ENCODE results near the gene ETV1.

The ETV1 gene

DNA sequence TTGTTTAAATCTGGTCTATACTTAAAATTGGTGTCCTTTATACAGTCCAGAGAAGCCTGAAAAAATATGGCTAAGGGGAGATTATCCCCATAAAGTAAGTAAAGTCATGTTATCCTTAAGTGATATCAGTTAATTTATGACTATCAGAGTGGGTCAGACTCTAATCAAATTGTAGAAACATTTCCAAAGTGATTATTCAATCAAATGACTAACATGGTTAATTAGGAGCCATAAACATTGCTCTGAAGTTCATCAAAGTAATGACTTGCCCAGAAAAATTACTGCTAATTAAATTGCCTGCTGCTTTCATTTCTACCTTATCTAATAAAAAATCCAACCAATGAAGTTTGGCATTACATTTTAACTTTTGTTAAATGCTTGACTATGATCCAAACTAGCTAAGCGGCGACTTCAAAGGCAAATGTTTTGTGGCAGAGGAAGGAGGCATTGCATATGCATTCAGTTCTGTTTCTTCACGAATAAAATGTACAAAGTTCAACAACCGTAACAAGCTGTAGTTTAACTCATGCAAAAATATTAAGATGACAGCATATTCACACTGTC is 76.7 kb downstream of the ETV1 start:
- no peak for DNase-seq (ENCODE audit: low read depth)
- H3K4me3 ChIP-seq (ENCODE audit: low read depth, low read length), result no peak overlapping the region
- TF ChIP-seq POLR2A (IDR thresholded peaks at IDR 0.05; ENCODE audit: extremely low read depth, insufficient read length) (no peak), MYC (IDR thresholded peaks at IDR 0.05; ENCODE audit: low read depth, low read length) (no peak), CTCF (IDR thresholded peaks at IDR 0.05; ENCODE audit: low read depth, low read length) (no peak), MAX (IDR thresholded peaks at IDR 0.05; ENCODE audit: low read depth, low read length) (no peak)

GRCh38 chr7:13911909-13912308 is 77.6 kb downstream of the ETV1 start:
- no peak for TF ChIP-seq MAX (IDR thresholded peaks at IDR 0.05; ENCODE audit: low read depth, low read length)
- no peak for DNase-seq (ENCODE audit: low read depth)
- no peak overlapping the region for H3K4me3 ChIP-seq (ENCODE audit: low read depth, low read length)

DNA sequence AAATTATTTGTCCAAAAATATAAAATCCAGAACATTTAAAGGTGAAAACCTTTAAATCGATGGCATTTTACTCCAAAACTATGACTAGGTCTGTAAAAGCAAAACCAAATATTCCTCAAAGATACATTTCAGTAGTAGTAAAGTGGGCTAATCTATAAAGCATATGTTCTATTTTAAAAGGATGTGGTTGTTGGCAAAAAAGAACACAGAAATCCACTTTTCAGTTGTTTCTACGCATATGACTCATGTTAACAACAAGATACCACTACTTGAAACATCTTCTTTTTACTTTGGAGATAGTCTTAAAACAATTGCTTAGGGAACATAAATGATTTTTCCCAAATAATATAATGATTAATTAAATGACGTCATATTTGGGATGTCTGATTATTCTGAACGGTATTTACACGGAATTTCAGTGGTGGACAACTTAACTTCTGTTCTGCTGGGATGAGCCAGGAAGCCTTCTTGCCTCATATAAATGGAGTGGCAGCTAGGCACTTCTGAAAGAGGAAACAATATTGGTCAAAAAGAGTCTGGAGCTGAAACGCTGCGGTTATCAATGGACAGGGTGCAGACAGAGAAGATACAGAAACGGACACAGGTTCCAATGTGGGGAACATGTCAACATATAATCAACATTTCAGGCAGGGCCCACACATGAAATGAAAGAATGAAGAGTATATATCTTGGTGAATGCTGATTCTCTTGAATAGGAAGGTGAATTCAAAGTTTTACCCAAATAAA is 78.5 kb downstream of the ETV1 start:
- TF ChIP-seq MYC (IDR thresholded peaks at IDR 0.05; ENCODE audit: low read depth, low read length), result no peak
- TF ChIP-seq CTCF (IDR thresholded peaks at IDR 0.05; ENCODE audit: low read depth, low read length), result no peak
- no peak for TF ChIP-seq MAX (IDR thresholded peaks at IDR 0.05; ENCODE audit: low read depth, low read length)
- no peak for TF ChIP-seq POLR2A (IDR thresholded peaks at IDR 0.05; ENCODE audit: extremely low read depth, insufficient read length)
- peak; percentile 29 for DNase-seq (ENCODE audit: low read depth)
- H3K4me3 ChIP-seq (ENCODE audit: low read depth, low read length), result no peak overlapping the region

- TF ChIP-seq MAX (IDR thresholded peaks at IDR 0.05; ENCODE audit: low read depth, low read length), result no peak
- no peak overlapping the region for H3K4me3 ChIP-seq (ENCODE audit: low read depth, low read length)
- peak; percentile 80 for DNase-seq (ENCODE audit: low read depth)
Measured at GRCh38 chr7:13908667-13909397, 80.6 kb downstream of the ETV1 start.

DNA sequence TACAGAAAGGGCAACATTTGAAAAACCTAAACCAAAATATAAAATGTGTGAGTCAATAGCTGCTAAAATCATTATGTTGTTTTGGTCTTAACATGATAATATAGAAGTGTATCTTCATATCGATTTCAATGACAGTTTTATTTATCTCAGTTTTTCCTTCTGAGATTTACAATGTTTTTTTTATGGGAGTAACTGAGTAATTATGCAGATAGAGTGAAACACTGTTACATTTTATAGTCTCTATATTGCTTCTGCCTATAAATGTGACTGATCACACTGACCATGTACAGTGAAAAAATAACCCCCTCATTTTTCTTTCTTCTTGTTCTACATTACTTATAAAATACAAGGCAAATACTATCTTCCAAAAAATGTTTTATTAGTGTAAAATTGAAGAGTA is 81.6 kb downstream of the ETV1 start:
- no peak for TF ChIP-seq MYC (IDR thresholded peaks at IDR 0.05; ENCODE audit: low read depth, low read length)
- TF ChIP-seq CTCF (IDR thresholded peaks at IDR 0.05; ENCODE audit: low read depth, low read length), result no peak
- TF ChIP-seq MAX (IDR thresholded peaks at IDR 0.05; ENCODE audit: low read depth, low read length), result no peak
- TF ChIP-seq POLR2A (IDR thresholded peaks at IDR 0.05; ENCODE audit: extremely low read depth, insufficient read length), result no peak
- DNase-seq (ENCODE audit: low read depth), result no peak
- no peak overlapping the region for H3K4me3 ChIP-seq (ENCODE audit: low read depth, low read length)

- no peak for TF ChIP-seq MYC (IDR thresholded peaks at IDR 0.05; ENCODE audit: low read depth, low read length)
- TF ChIP-seq MAX (IDR thresholded peaks at IDR 0.05; ENCODE audit: low read depth, low read length), result no peak
- TF ChIP-seq POLR2A (IDR thresholded peaks at IDR 0.05; ENCODE audit: extremely low read depth, insufficient read length), result no peak
- no peak overlapping the region for H3K4me3 ChIP-seq (ENCODE audit: low read depth, low read length)
- no peak for DNase-seq (ENCODE audit: low read depth)
Measured at GRCh38 chr7:13904689-13905088, 84.8 kb downstream of the ETV1 start.

DNA sequence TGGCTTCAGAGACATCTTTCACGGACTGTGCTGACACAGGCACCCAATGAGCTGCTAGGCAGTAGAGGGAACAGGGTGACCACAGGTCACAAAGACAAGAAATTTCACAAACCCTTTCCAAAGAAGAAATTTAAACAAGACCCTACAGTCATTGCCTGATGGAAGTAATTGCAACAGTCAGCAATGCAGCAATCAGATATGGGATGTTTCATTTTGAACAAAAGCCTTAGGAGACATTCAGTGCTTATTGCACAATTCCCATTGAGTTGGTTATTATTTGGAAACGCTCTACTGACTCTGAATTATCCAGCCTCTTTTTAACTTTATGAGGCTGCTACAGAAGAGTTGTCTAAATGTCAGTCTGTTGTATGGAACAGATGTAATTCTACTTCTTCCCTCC is 85.5 kb downstream of the ETV1 start:
- H3K4me3 ChIP-seq (ENCODE audit: low read depth, low read length), result no peak overlapping the region
- DNase-seq (ENCODE audit: low read depth), result no peak
- TF ChIP-seq CTCF (IDR thresholded peaks at IDR 0.05; ENCODE audit: low read depth, low read length), result no peak
- no peak for TF ChIP-seq MYC (IDR thresholded peaks at IDR 0.05; ENCODE audit: low read depth, low read length)
- no peak for TF ChIP-seq POLR2A (IDR thresholded peaks at IDR 0.05; ENCODE audit: extremely low read depth, insufficient read length)
- TF ChIP-seq MAX (IDR thresholded peaks at IDR 0.05; ENCODE audit: low read depth, low read length), result no peak

Data from NB4 (cell line).